Activated B cell treated with CpG ODN at 0.5 μM for 24 hours (primary cell): ENCODE measurements around the gene GSE1. TPM values are rescaled to one million over a fixed set of nuclear protein-coding genes. Genes with fewer than 3 reads are reported as not detected.

Experiments
- ATAC-seq: fragments of 200-7000 bp; cut with Tn5 transposase; one replicate; pipeline ENCODE4 v1.10.0; 2021; ENCODE audit warnings: low read depth, mild to moderate bottlenecking, moderate library complexity
- CTCF ChIA-PET: fragments of 350-600 bp; sonication (Branson Sonifier 250); formaldehyde crosslinking; loops from one replicate; lab custom pipeline; 2021; ENCODE audit warnings: antibody characterized with exemption; lab: Charles Lee
- POLR2A ChIA-PET: fragments of 350-600 bp; sonication (Branson Sonifier 250); formaldehyde crosslinking; loops from one replicate; lab custom pipeline; 2021; ENCODE audit warnings: antibody characterized with exemption; lab: Charles Lee
- DNase-seq: peaks from one replicate; pipeline ENCODE4 v3.0.0; 2022
- H3K27ac Mint-ChIP-seq: one replicate; pipeline ENCODE4 v1.8.0; 2020; ENCODE audit warnings: mixed read lengths
- H3K27me3 Mint-ChIP-seq: one replicate; pipeline ENCODE4 v1.8.0; 2021; ENCODE audit warnings: mixed read lengths
- H3K36me3 Mint-ChIP-seq: one replicate; pipeline ENCODE4 v1.8.0; 2021; ENCODE audit warnings: low read depth, mixed read lengths
- H3K4me1 Mint-ChIP-seq: one replicate; pipeline ENCODE4 v1.8.0; 2021; ENCODE audit warnings: mixed read lengths
- H3K4me3 Mint-ChIP-seq: one replicate; pipeline ENCODE4 v1.8.0; 2020; ENCODE audit warnings: mild to moderate bottlenecking, mixed read lengths
- H3K9me3 Mint-ChIP-seq: one replicate; pipeline ENCODE4 v1.8.0; 2020; ENCODE audit warnings: mixed read lengths
- intact Hi-C: fragments of 100-400 bp; cut with micrococcal nuclease; formaldehyde crosslinking; loops from one replicate; pipeline ENCODE4 v1.15.1; 2024
- total RNA-seq: library from RNA; stranded (reverse); gene quantifications from 2 replicates; pipeline ENCODE4 v1.2.3, GENCODE V29; 2022
- TF ChIP-seq, protein P1 (sequence below): fragments of 200-600 bp; IDR thresholded peaks from one replicate; pipeline ENCODE4 v1.8.0; 2022; ENCODE audit warnings: antibody characterized with exemption, mild to moderate bottlenecking

Gene GSE1
- total RNA-seq, 1 donor from 2014 or later: 48.3 TPM

DNA sequence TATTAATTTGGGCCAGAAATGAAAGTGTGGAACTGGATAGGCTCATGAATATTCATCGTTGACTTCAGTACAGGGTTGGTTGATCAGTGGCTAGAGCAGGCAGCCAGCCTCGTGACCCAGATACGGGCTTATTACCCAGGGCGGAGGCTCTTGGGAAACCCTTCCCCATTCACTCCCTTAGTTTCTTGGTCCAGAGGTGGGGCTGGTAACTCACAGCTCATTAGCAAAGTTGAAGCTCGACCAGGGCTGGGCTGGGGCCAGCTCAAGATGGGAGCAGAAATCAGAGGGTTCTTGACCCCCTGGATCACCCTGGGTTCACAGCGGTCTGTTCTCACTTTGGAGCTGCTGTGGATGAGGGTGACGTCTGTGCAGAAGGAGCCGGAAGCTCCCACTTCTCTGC lies 44.6 kb upstream of the GSE1 start:
- ChIA-PET CTCF (interaction anchor here (1.0 to 2.1 kb wide), 5 partner anchors 10 to 121 kb away, joined by 3 to 4 read pairs (median 3); no protein-coding TSS in a partner anchor), POLR2A (interaction anchor here (4.4 to 9.2 kb wide), 2 partner anchors 10 to 15 kb away, joined by 51 to 84 read pairs; no protein-coding TSS in a partner anchor)
- peaks cover 79% of the 10 kb centered on the region for H3K4me1 Mint-ChIP-seq
- ATAC-seq (no peak), DNase-seq (no peak)
- TF ChIP-seq, protein P1, sequence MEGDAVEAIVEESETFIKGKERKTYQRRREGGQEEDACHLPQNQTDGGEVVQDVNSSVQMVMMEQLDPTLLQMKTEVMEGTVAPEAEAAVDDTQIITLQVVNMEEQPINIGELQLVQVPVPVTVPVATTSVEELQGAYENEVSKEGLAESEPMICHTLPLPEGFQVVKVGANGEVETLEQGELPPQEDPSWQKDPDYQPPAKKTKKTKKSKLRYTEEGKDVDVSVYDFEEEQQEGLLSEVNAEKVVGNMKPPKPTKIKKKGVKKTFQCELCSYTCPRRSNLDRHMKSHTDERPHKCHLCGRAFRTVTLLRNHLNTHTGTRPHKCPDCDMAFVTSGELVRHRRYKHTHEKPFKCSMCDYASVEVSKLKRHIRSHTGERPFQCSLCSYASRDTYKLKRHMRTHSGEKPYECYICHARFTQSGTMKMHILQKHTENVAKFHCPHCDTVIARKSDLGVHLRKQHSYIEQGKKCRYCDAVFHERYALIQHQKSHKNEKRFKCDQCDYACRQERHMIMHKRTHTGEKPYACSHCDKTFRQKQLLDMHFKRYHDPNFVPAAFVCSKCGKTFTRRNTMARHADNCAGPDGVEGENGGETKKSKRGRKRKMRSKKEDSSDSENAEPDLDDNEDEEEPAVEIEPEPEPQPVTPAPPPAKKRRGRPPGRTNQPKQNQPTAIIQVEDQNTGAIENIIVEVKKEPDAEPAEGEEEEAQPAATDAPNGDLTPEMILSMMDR: no peak
- no peaks in the 10 kb centered on the region for H3K27me3 Mint-ChIP-seq
- intact Hi-C loops: no loop called here
- H3K27ac Mint-ChIP-seq: no peak overlapping the region
- H3K36me3 Mint-ChIP-seq: peaks cover 4% of the 10 kb centered on the region
- no peak overlapping the region for H3K4me3 Mint-ChIP-seq
- H3K9me3 Mint-ChIP-seq: no peaks in the 10 kb centered on the region

DNA sequence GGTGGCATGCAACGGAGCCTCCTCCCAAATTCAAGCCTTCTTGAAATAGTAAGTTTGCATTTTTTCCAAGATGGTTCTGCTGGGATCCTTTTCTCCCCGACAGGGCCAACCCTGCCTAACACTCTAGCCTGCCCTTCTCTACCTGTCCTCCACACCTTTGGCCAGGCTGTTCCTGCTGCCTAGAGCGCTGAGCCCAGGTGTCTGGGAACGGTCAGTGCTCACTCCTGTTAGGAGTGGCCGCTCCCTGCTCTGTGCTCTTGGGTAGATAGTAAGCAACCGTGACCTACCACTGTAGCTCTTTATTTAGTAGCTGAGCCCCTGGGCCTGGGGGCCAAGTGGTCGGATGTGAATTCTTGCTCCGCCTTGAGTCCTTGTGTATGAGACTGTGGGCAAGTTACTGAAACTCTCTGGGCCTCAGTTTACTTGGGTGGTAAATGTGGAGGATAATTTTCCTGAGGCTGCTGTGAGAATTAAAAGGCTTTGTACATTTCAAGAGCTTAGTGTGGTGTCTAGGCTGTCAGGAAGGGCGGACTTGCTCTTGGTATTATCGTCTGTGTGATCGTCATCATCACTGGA lies 44.0 kb upstream of the GSE1 start:
- intact Hi-C loops: loop anchor here (1.0 kb wide), 1 partner anchor 41 kb away; no protein-coding TSS in a partner anchor
- ChIA-PET CTCF (interaction anchor here (1.8 kb wide), 1 partner anchor 122 kb away, joined by 3 read pairs; no protein-coding TSS in a partner anchor), POLR2A (interaction anchor here (4.4 to 9.2 kb wide), 2 partner anchors 11 to 15 kb away, joined by 51 to 84 read pairs; no protein-coding TSS in a partner anchor)

DNA sequence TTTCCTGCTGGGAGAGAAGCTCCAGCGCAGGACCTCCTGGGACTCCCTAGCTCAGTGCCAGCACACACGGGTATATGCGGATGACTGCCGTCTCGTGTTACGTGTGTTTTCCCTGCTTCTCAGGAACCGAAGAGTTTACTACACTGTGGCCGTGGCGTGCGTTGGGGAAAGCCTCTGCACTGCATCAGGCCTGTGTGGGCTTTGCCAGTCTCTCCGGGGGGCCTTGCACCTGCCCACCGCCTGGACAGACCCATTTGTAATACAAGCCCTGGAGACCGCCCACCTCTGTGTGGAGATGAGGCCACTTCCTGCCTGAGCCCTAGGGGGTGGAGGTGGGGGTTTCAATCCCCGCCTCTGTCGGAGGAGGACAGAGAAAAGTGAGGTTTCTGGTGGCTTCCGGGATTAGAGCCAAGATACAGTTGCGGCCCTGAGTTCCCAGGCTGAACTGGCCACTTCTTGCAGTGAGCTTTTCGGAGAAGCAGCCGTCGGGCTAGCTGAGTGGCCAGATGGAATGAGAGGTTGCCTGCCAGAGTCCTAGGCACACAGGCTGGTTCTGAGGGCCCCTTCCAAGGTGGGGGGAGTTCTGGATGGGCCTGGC lies 43.4 kb upstream of the GSE1 start:
- Mint-ChIP-seq H3K36me3 (peaks cover 5% of the 10 kb centered on the region), H3K4me1 (peaks cover 74% of the 10 kb centered on the region), H3K4me3 (peak overlapping the region; percentile 70), H3K27me3 (no peaks in the 10 kb centered on the region), H3K27ac (peak overlapping the region; percentile 82), H3K9me3 (no peaks in the 10 kb centered on the region)
- intact Hi-C loops: loop anchor here (1.0 to 5.0 kb wide), 2 partner anchors 32 to 41 kb away; no protein-coding TSS in a partner anchor
- DNase-seq: no peak
- ATAC-seq: peak; percentile 53
- CTCF ChIA-PET: interaction anchor here (1.8 kb wide), 1 partner anchor 123 kb away, joined by 3 read pairs; no protein-coding TSS in a partner anchor
- POLR2A ChIA-PET: interaction anchor here (4.4 to 9.2 kb wide), 2 partner anchors 12 to 16 kb away, joined by 51 to 84 read pairs; no protein-coding TSS in a partner anchor
- TF ChIP-seq, protein P1: no peak

More for the DNA sequence above, 44.0 kb upstream of the GSE1 start:
- peak overlapping the region; percentile 70 for H3K4me3 Mint-ChIP-seq
- ATAC-seq (no peak), DNase-seq (no peak)
- TF ChIP-seq, protein P1: no peak
- H3K9me3 Mint-ChIP-seq: no peaks in the 10 kb centered on the region
- H3K27ac Mint-ChIP-seq: peak overlapping the region; percentile 82
- H3K36me3 Mint-ChIP-seq: peaks cover 4% of the 10 kb centered on the region
- no peaks in the 10 kb centered on the region for H3K27me3 Mint-ChIP-seq
- peaks cover 78% of the 10 kb centered on the region for H3K4me1 Mint-ChIP-seq

DNA sequence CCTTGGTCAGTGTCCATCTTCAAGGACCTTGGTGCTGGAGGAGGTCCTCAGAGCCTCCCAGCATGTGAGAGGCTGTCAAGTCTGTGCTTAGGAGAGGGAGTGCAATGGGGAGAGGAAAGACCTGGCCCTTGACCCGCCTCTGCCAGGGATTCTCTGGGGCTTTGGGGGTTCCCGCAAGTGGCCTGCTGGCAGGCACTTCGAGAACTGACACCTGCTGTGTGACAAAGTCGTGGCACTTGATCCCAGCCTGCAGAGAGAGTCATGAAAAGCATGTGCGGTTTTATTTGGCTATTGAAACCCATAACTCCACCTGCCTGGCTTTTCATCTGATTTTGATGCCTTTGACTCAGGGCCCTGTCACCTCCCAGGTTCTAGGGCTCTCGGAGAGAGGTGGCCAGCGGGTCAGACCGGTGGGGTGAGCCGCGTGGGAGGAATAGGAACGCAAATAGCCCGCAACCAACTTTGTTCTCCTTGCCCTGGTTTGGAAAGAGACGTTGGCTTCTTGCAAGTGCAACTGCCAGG lies 42.8 kb upstream of the GSE1 start:
- Mint-ChIP-seq H3K4me3 (peak overlapping the region; percentile 70), H3K27me3 (no peaks in the 10 kb centered on the region), H3K27ac (peak overlapping the region; percentile 82), H3K9me3 (no peaks in the 10 kb centered on the region), H3K4me1 (peaks cover 74% of the 10 kb centered on the region), H3K36me3 (peaks cover 5% of the 10 kb centered on the region)
- DNase-seq: peak; percentile 44
- CTCF ChIA-PET: no interaction called here
- TF ChIP-seq, protein P1: no peak
- intact Hi-C loops: loop anchor here (5.0 kb wide), 1 partner anchor 33 kb away; no protein-coding TSS in a partner anchor
- ATAC-seq: peak; percentile 43
- POLR2A ChIA-PET: interaction anchor here (1.7 to 9.2 kb wide), 4 partner anchors 11 to 16 kb away, joined by 12 to 84 read pairs (median 34); no protein-coding TSS in a partner anchor
